H1 (cell line): ENCODE measurements around the gene TNS1. TPM values are rescaled to one million over a fixed set of nuclear protein-coding genes. Genes with fewer than 3 reads are reported as not detected.
"Not testable (repeated sequence)": the region's sequence is repeated elsewhere in the genome, so short reads cannot be mapped to it uniquely, and the experiment has no call there.

Experiments
- CTCF ChIA-PET: fragments of 300-600 bp; sonication (Branson Sonifier 250); formaldehyde crosslinking; loops from one replicate; lab custom pipeline; 2021; ENCODE audit not compliant: partially characterized antibody; lab: Charles Lee
- POLR2A ChIA-PET: fragments of 300-600 bp; sonication (Branson Sonifier 250); formaldehyde crosslinking; loops from one replicate; lab custom pipeline; 2021; ENCODE audit warnings: inconsistent platforms; ENCODE audit not compliant: partially characterized antibody; lab: Charles Lee
- DNase-seq, 2 experiments: peaks; one replicate each; pipeline versions ENCODE4 v3.0.0 to v3.0.0-alpha.2; 2010 to 2022; ENCODE audit warnings: low spot score in 2 of 2, low read depth in 1 of 2, mixed read lengths in 1 of 2
- FAIRE-seq: peaks from 2 replicates; lab custom pipeline; 2011; peaks lifted over from hg19 to GRCh38; lab: Jason Lieb, UNC
- H2AFZ ChIP-seq: 2 replicates; pipeline ENCODE4 v1.8.1; 2012; ENCODE audit warnings: low read length, inconsistent platforms
- H2AK5ac ChIP-seq: 2 replicates; pipeline ENCODE4 v1.6.1; 2013; ENCODE audit warnings: low read depth, low read length
- H2BK120ac ChIP-seq: replicated peaks from 2 replicates; pipeline ENCODE3; 2013; ENCODE audit warnings: low read depth, low read length, inconsistent platforms
- H2BK12ac ChIP-seq: 2 replicates; pipeline ENCODE4 v1.6.1; 2013; ENCODE audit warnings: low read depth, low read length
- H2BK15ac ChIP-seq: 2 replicates; pipeline ENCODE4 v1.6.1; 2013; ENCODE audit warnings: low read length
- H2BK20ac ChIP-seq: 2 replicates; pipeline ENCODE4 v1.6.1; 2013; ENCODE audit warnings: low read length
- H2BK5ac ChIP-seq: 2 replicates; pipeline ENCODE4 v1.6.1; 2013; ENCODE audit warnings: low read depth, low read length
- H3K14ac ChIP-seq: 2 replicates; pipeline ENCODE4 v1.6.1; 2013; ENCODE audit warnings: inconsistent platforms; ENCODE audit not compliant: insufficient read length
- H3K18ac ChIP-seq: 2 replicates; pipeline ENCODE4 v1.6.1; 2013; ENCODE audit warnings: low read length; ENCODE audit errors: extremely low read depth
- H3K23ac ChIP-seq: 2 replicates; pipeline ENCODE4 v1.6.1; 2013; ENCODE audit warnings: inconsistent platforms; ENCODE audit not compliant: insufficient read length
- H3K23me2 ChIP-seq: 2 replicates; pipeline ENCODE4 v1.6.1; 2013; ENCODE audit warnings: low read depth, low read length
- H3K27ac ChIP-seq: 2 replicates; pipeline ENCODE4 v1.6.1; 2011; ENCODE audit warnings: low read depth, low read length, inconsistent platforms
- H3K27me3 ChIP-seq, 4 experiments: replicated peaks in 1 of 4; 1 replicate in 1 of 4; 2 replicates in 3 of 4; pipeline versions ENCODE4 v1.6.1 to v1.8.1; 2011 to 2013; ENCODE audit warnings: low read length in 3 of 4, mild to moderate bottlenecking in 3 of 4, inconsistent platforms in 2 of 4, mixed read lengths in 2 of 4, moderate library complexity in 1 of 4; ENCODE audit not compliant: control insufficient read depth in 3 of 4, insufficient read depth in 3 of 4; ENCODE audit errors: extremely low read depth in 1 of 4
- H3K36me3 ChIP-seq, 4 experiments: 2 replicates each; pipeline versions ENCODE4 v1.6.1 to v1.8.1; 2011 to 2013; ENCODE audit warnings: mild to moderate bottlenecking in 4 of 4, low read length in 3 of 4, moderate library complexity in 2 of 4, control low read depth in 1 of 4, inconsistent platforms in 1 of 4; ENCODE audit not compliant: insufficient read depth in 4 of 4, control insufficient read depth in 2 of 4
- H3K4ac ChIP-seq: replicated peaks from 2 replicates; pipeline ENCODE3; 2013; ENCODE audit warnings: low read length, low read depth, mixed read lengths, inconsistent platforms; ENCODE audit not compliant: insufficient read length
- H3K4me1 ChIP-seq, 4 experiments: replicated peaks in 1 of 4; 1 replicate in 1 of 4; 2 replicates in 3 of 4; pipeline versions ENCODE4 v1.6.1 to v1.8.1; 2011 to 2013; ENCODE audit warnings: low read length in 3 of 4, inconsistent platforms in 2 of 4, mixed read lengths in 1 of 4; ENCODE audit not compliant: insufficient read depth in 4 of 4, control insufficient read depth in 3 of 4
- H3K4me2 ChIP-seq, 2 experiments: 2 replicates each; pipeline versions ENCODE4 v1.6.1 to v1.8.1; 2011 to 2013; ENCODE audit warnings: low read depth in 2 of 2, low read length in 2 of 2, control low read depth in 1 of 2, inconsistent platforms in 1 of 2, mild to moderate bottlenecking in 1 of 2; ENCODE audit not compliant: insufficient read depth in 1 of 2
- H3K4me3 ChIP-seq, 4 experiments: fragments of 200-600, 300-600 bp in 1 of 4; sonication (generic), shearing (Covaris generic), sonication (Bioruptor Twin) in 1 of 4; 2 replicates each; pipeline versions ENCODE4 v1.5.1 to v1.8.1; 2011 to 2016; ENCODE audit warnings: low read length in 4 of 4, low read depth in 3 of 4, control low read depth in 2 of 4, inconsistent platforms in 2 of 4, mild to moderate bottlenecking in 2 of 4, mixed read lengths in 1 of 4, moderate library complexity in 1 of 4; ENCODE audit not compliant: insufficient read depth in 2 of 4; ENCODE audit errors: extremely low read depth in 1 of 4
- H3K56ac ChIP-seq: replicated peaks from 2 replicates; pipeline ENCODE3; 2013; ENCODE audit warnings: low read depth, mild to moderate bottlenecking, mixed read lengths, low read length, inconsistent platforms; ENCODE audit not compliant: insufficient read length
- H3K79me1 ChIP-seq: 2 replicates; pipeline ENCODE4 v1.6.1; 2013; ENCODE audit warnings: low read depth, low read length, control low read depth
- H3K79me2 ChIP-seq, 2 experiments: 2 replicates each; pipeline versions ENCODE4 v1.6.1 to v1.8.1; 2012 to 2013; ENCODE audit warnings: low read length in 2 of 2, mild to moderate bottlenecking in 2 of 2, inconsistent platforms in 1 of 2; ENCODE audit not compliant: insufficient read depth in 2 of 2, control insufficient read depth in 1 of 2
- H3K9ac ChIP-seq, 4 experiments: replicated peaks in 1 of 4; 1 replicate in 1 of 4; 2 replicates in 3 of 4; pipeline versions ENCODE4 v1.6.1 to v1.8.1; 2011 to 2013; ENCODE audit warnings: low read depth in 3 of 4, low read length in 3 of 4, control low read depth in 2 of 4, mild to moderate bottlenecking in 2 of 4, moderate library complexity in 2 of 4, inconsistent platforms in 1 of 4; ENCODE audit errors: extremely low read depth in 1 of 4
- H3K9me3 ChIP-seq, 2 experiments: 2 replicates each; pipeline versions ENCODE4 v1.6.1 to v1.8.1; 2012 to 2013; ENCODE audit warnings: mild to moderate bottlenecking in 2 of 2, moderate library complexity in 2 of 2, control low read depth in 1 of 2, inconsistent platforms in 1 of 2, low read depth in 1 of 2, low read length in 1 of 2, mixed read lengths in 1 of 2; ENCODE audit not compliant: insufficient read depth in 2 of 2
- H4K20me1 ChIP-seq, 2 experiments: replicated peaks in 1 of 2; 2 replicates each; pipeline versions ENCODE3 to v1.8.1; 2011 to 2013; ENCODE audit warnings: inconsistent platforms in 2 of 2, low read length in 2 of 2, mild to moderate bottlenecking in 1 of 2; ENCODE audit not compliant: insufficient read depth in 2 of 2, control insufficient read depth in 1 of 2
- H4K5ac ChIP-seq: 2 replicates; pipeline ENCODE4 v1.6.1; 2013; ENCODE audit warnings: low read length, low read depth, mixed read lengths, inconsistent platforms; ENCODE audit not compliant: insufficient read length
- H4K8ac ChIP-seq: 2 replicates; pipeline ENCODE4 v1.8.0; 2013; ENCODE audit warnings: mild to moderate bottlenecking, moderate library complexity, low read length, inconsistent platforms; ENCODE audit not compliant: insufficient read depth; ENCODE audit errors: extremely low read depth
- H4K91ac ChIP-seq: replicated peaks from 2 replicates; pipeline ENCODE3; 2013; ENCODE audit warnings: low read length, mixed read lengths, inconsistent platforms; ENCODE audit not compliant: insufficient read length
- EGR1 ChIP-seq: IDR thresholded peaks from 2 replicates; pipeline ENCODE4 v1.6.1; 2011; ENCODE audit warnings: low read depth, low read length, borderline replicate concordance
- KDM4A ChIP-seq: IDR thresholded peaks from one replicate; pipeline ENCODE4 v1.7.1; 2012; ENCODE audit warnings: low read depth, mild to moderate bottlenecking, moderate library complexity, low read length, inconsistent platforms; ENCODE audit not compliant: severe bottlenecking
- RAD21 ChIP-seq, 2 experiments: IDR thresholded peaks in 1 of 2; conservative IDR thresholded peaks in 1 of 2; 2 replicates each; pipeline ENCODE4 v1.6.1; 2011; ENCODE audit warnings: low read depth in 2 of 2, low read length in 2 of 2, improper control_type of control experiment in 1 of 2, inconsistent platforms in 1 of 2, mild to moderate bottlenecking in 1 of 2, moderate library complexity in 1 of 2
- SUZ12 ChIP-seq: fragments of 200-600 bp; sonication (generic); IDR thresholded peaks from 2 replicates; pipeline ENCODE4 v1.6.1; 2012; ENCODE audit warnings: mild to moderate bottlenecking, inconsistent platforms, low read length, moderate library complexity, mixed read lengths
- WGBS, 2 experiments: shearing (Covaris generic) in 1 of 2; methylation state at CpG; one replicate each; pipeline versions ENCODE4 v1.1.6 to v1.1.7; 2013 to 2015; ENCODE audit warnings: low lambda C conversion rate in 2 of 2, mixed read lengths in 2 of 2, inconsistent platforms in 1 of 2, low coverage in 1 of 2, missing lambda C conversion rate in 1 of 2; ENCODE audit not compliant: insufficient replicate concordance in 2 of 2, insufficient coverage in 1 of 2, insufficient read length in 1 of 2; ENCODE audit errors: extremely low coverage in 1 of 2, missing lambda C conversion rate in 1 of 2; 5-methylcytosine and 5-hydroxymethylcytosine counted together
- polyA plus RNA-seq, 7 experiments: library from polyadenylated mRNA; depleted of rRNA in 3 of 7; stranded (reverse) in 5 of 7; unstranded in 2 of 7; fragments of >200 nt in 5 of 7; fragments of 200-250 nt in 2 of 7; gene quantifications; 1 replicate in 5 of 7; 2 replicates in 1 of 7; 4 replicates in 1 of 7; pipeline versions ENCODE4 v1.2.1 to v1.2.3, GENCODE V29; 2011 to 2013; ENCODE audit warnings: missing spikeins in 2 of 7, mixed read lengths in 2 of 7
- total RNA-seq: library from RNA; stranded (reverse); fragmentation: NEBNext Ultra II Directional; extraction: Animal tissue kit (Norgen Biotek cat#: 25700); gene quantifications from 2 replicates; pipeline ENCODE4 v1.2.1, GENCODE V29; 2021
- TF ChIP-seq, protein P1 (sequence below), 3 experiments: IDR thresholded peaks; 1 replicate in 2 of 3; 2 replicates in 1 of 3; pipeline versions ENCODE4 v1.5.1 to v1.6.1; 2011; ENCODE audit warnings: low read length in 3 of 3, mild to moderate bottlenecking in 3 of 3, inconsistent platforms in 2 of 3, low read depth in 1 of 3, moderate library complexity in 1 of 3; ENCODE audit not compliant: insufficient read depth in 1 of 3; ENCODE audit errors: control extremely low read depth in 1 of 3

Gene TNS1
- total and polyA plus RNA-seq, 2 of the 8 experiments (the other 6 are each of a cell fraction or from before 2014, with no cell fraction given): 1.5 to 5.1 TPM

DNA sequence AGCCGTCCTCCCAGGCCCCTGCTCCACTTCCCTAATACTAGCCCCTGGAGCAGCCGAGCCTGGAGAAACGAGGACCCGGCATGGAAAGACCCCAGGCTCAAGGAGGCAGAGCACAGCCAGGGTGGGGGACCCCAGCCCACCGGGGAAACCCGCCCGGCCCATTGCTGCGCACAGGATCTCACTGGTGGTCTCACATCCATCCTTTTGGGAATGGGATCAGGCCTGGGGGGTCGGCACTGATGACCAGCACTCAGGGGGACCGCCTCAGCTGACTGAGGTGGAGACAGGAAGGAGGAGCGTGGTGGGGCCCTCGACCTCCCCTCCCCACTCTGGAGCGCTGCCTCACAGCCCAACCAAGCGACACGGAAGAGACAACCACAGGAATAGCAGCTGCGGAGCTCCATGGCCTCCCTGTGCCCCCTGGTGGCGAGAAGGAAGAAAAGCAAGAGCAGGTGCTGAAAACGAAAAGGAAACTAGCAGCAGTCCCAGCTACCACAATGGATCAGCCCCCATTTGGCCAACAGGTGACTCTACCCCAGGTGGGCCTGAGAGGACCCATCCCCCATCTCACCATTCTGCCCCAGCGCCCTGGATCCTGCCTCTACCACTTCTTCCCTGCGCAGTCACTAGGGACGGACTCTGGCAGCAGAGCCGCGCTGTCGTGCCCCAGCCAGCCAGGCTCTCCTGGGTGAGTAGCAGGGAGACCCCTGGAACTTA, 31.9 kb upstream of the TNS1 start:
- H4K20me1 ChIP-seq, H2BK120ac ChIP-seq, H3K56ac ChIP-seq, H2BK15ac ChIP-seq, H3K9me3 ChIP-seq, H2BK12ac ChIP-seq, H3K23ac ChIP-seq: not testable (repeated sequence)
- peak overlapping the region; percentile 9; the same call in 1 of the 2 replicates for H3K18ac ChIP-seq
- H3K27me3 ChIP-seq: peaks cover 6 to 25% (median 20%) of the 10 kb centered on the region in 4 experiments
- FAIRE-seq: peak; percentile 99
- 18% methylated on average over 18 of the region's 24 CpGs; no CpG with 5 or more reads in 1 of the 2 experiments for WGBS, 2 experiments
- CTCF ChIA-PET: interaction anchor here (0.7 to 6.3 kb wide), 19 partner anchors 9 to 249 kb away, joined by 3 to 57 read pairs (median 3); no protein-coding TSS in a partner anchor
- TF ChIP-seq RAD21 (IDR thresholded peaks at IDR 0.05 in 1 of 2, conservative IDR thresholded peaks at IDR 0.05 in 1 of 2; ENCODE audit: low read depth in 2 of 2, low read length in 2 of 2) (peak; percentile 63 to 66), KDM4A (peak; percentile 83), EGR1 (0 out of 2 replicates have a peak, but pooled peaks have one; percentile 7), SUZ12 (peak; percentile 13; the same call in 1 of the 2 replicates)
- TF ChIP-seq, protein P1, sequence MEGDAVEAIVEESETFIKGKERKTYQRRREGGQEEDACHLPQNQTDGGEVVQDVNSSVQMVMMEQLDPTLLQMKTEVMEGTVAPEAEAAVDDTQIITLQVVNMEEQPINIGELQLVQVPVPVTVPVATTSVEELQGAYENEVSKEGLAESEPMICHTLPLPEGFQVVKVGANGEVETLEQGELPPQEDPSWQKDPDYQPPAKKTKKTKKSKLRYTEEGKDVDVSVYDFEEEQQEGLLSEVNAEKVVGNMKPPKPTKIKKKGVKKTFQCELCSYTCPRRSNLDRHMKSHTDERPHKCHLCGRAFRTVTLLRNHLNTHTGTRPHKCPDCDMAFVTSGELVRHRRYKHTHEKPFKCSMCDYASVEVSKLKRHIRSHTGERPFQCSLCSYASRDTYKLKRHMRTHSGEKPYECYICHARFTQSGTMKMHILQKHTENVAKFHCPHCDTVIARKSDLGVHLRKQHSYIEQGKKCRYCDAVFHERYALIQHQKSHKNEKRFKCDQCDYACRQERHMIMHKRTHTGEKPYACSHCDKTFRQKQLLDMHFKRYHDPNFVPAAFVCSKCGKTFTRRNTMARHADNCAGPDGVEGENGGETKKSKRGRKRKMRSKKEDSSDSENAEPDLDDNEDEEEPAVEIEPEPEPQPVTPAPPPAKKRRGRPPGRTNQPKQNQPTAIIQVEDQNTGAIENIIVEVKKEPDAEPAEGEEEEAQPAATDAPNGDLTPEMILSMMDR (IDR thresholded peaks at IDR 0.05; ENCODE audit: control extremely low read depth in 1 of 3, insufficient read depth in 1 of 3, low read depth in 1 of 3, low read length in 3 of 3): peak in 2 of 3 experiments; percentile 59 to 66; a peak in 3 of 4 replicates
- TF ChIP-seq, all 59 proteins: peak for 5; not testable (repeated sequence) for 54
- H3K79me1 ChIP-seq, H3K14ac ChIP-seq, H3K79me2 ChIP-seq, H3K36me3 ChIP-seq, H2AK5ac ChIP-seq, H2BK20ac ChIP-seq, H4K8ac ChIP-seq, H4K91ac ChIP-seq, H3K27ac ChIP-seq, POLR2A ChIA-PET, H2BK5ac ChIP-seq, H3K9ac ChIP-seq, H3K4ac ChIP-seq: not testable (repeated sequence)
- Histone ChIP-seq H3K4me3 (peak overlapping the region; percentile 25 to 63 (median 44); a peak in 7 of 8 replicates), H4K5ac (peak overlapping the region; percentile 5), H2AFZ (peak overlapping the region; percentile 91; the same call in 1 of the 2 replicates), H3K4me2 (peak overlapping the region; percentile 76 to 97), H3K4me1 (peaks cover 0 to 13% (median 5%) of the 10 kb centered on the region in 4 experiments; a peak in 5 of 7 replicates), H3K23me2 (peaks cover 17% of the 10 kb centered on the region; the same call in 1 of the 2 replicates)
- DNase-seq: peak in 1 of 2 experiments; percentile 77
